Endothelial cell of umbilical vein (primary cell): ENCODE measurements around the gene SYNJ1. TPM values are rescaled to one million over a fixed set of nuclear protein-coding genes. Genes with fewer than 3 reads are reported as not detected.

ENCODE experiments used
- BruUV-seq: library from RNA; stranded (reverse); fragments of 400-500 nt; replicated peaks from 2 replicates; lab custom pipeline; 2021; lab: Mats Ljungman, UMichigan
- CTCF ChIA-PET: fragments of 300-600, 350-600 bp; sonication (Branson Sonifier 250); formaldehyde crosslinking; loops from one replicate; lab custom pipeline; 2021; ENCODE audit warnings: antibody characterized with exemption, inconsistent platforms; lab: Charles Lee
- POLR2A ChIA-PET: fragments of 300-600, 350-600 bp; sonication (Branson Sonifier 250); formaldehyde crosslinking; loops from one replicate; lab custom pipeline; 2021; ENCODE audit warnings: antibody characterized with exemption, inconsistent platforms; lab: Charles Lee
- DNase-seq: peaks from one replicate; pipeline ENCODE4 v3.0.0-alpha.2; 2011; ENCODE audit warnings: low read depth, low spot score
- FAIRE-seq: peaks from 2 replicates; lab custom pipeline; 2011; peaks lifted over from hg19 to GRCh38; lab: Jason Lieb, UNC
- H2AFZ ChIP-seq: 2 replicates; pipeline ENCODE4 v1.6.0; 2012; ENCODE audit warnings: low read depth, low read length, control low read depth, inconsistent platforms
- H3K27ac ChIP-seq: 2 replicates; pipeline ENCODE4 v1.5.1; 2011; ENCODE audit warnings: low read depth, mild to moderate bottlenecking, control low read depth, low read length, moderate library complexity; ENCODE audit not compliant: insufficient read depth
- H3K27me3 ChIP-seq, 2 experiments: 2 replicates each; pipeline versions ENCODE4 v1.6.0 to v1.6.1; 2011; ENCODE audit warnings: low read length in 2 of 2, mixed read lengths in 1 of 2; ENCODE audit not compliant: control insufficient read depth in 2 of 2, insufficient read depth in 2 of 2
- H3K36me3 ChIP-seq, 2 experiments: 2 replicates in 1 of 2; 3 replicates in 1 of 2; pipeline ENCODE4 v1.5.1; 2011; ENCODE audit warnings: low read length in 2 of 2, mild to moderate bottlenecking in 1 of 2, moderate library complexity in 1 of 2; ENCODE audit not compliant: control insufficient read depth in 2 of 2, insufficient read depth in 2 of 2; ENCODE audit errors: extremely low read depth in 1 of 2
- H3K4me1 ChIP-seq: 3 replicates; pipeline ENCODE4 v1.5.1; 2011; ENCODE audit warnings: mild to moderate bottlenecking, low read length; ENCODE audit not compliant: control insufficient read depth, insufficient read depth; ENCODE audit errors: extremely low read depth
- H3K4me2 ChIP-seq: 2 replicates; pipeline ENCODE4 v1.6.1; 2011; ENCODE audit warnings: low read length, control low read depth, mixed read lengths; ENCODE audit not compliant: insufficient read depth
- H3K4me3 ChIP-seq, 3 experiments: fragments of 200-600 bp in 1 of 3; sonication (generic), shearing (Covaris generic) in 1 of 3; replicated peaks in 1 of 3; 2 replicates each; pipeline ENCODE4 v1.5.1; 2011 to 2016; ENCODE audit warnings: control low read depth in 3 of 3, low read length in 3 of 3, mild to moderate bottlenecking in 2 of 3, inconsistent platforms in 1 of 3, low read depth in 1 of 3, moderate library complexity in 1 of 3; ENCODE audit not compliant: insufficient read depth in 1 of 3
- H3K79me2 ChIP-seq: 2 replicates; pipeline ENCODE4 v1.6.0; 2012; ENCODE audit warnings: low read length, inconsistent platforms; ENCODE audit not compliant: control insufficient read depth, insufficient read depth
- H3K9ac ChIP-seq: replicated peaks from 2 replicates; pipeline ENCODE3; 2011; ENCODE audit warnings: low read length, control low read depth; ENCODE audit not compliant: insufficient read depth; ENCODE audit errors: extremely low read depth
- H3K9me1 ChIP-seq: replicated peaks from 3 replicates; pipeline ENCODE4 v1.6.0; 2011; ENCODE audit warnings: mild to moderate bottlenecking, low read length; ENCODE audit not compliant: control insufficient read depth, insufficient read depth; ENCODE audit errors: extremely low read depth
- H3K9me3 ChIP-seq: replicated peaks from 2 replicates; pipeline ENCODE4 v1.5.1; 2012; ENCODE audit warnings: low read length, inconsistent platforms; ENCODE audit not compliant: control insufficient read depth, insufficient read depth
- H4K20me1 ChIP-seq: replicated peaks from 2 replicates; pipeline ENCODE3; 2011; ENCODE audit warnings: mild to moderate bottlenecking, low read length; ENCODE audit not compliant: control insufficient read depth, insufficient read depth; ENCODE audit errors: extremely low read depth
- EZH2 ChIP-seq: IDR thresholded peaks from 2 replicates; pipeline ENCODE4 v1.6.1; 2012; ENCODE audit warnings: borderline replicate concordance, low read depth, mild to moderate bottlenecking, moderate library complexity, low read length, inconsistent platforms; ENCODE audit not compliant: severe bottlenecking
- FOS ChIP-seq: IDR thresholded peaks from 2 replicates; pipeline ENCODE4 v1.6.1; 2011; ENCODE audit warnings: mild to moderate bottlenecking, low read length, moderate library complexity, borderline replicate concordance; ENCODE audit not compliant: insufficient read depth
- GATA2 ChIP-seq: IDR thresholded peaks from 2 replicates; pipeline ENCODE4 v1.7.0; 2011; ENCODE audit warnings: low read depth, mild to moderate bottlenecking, moderate library complexity, mixed read lengths, low read length; ENCODE audit not compliant: insufficient read length, insufficient read depth
- JUN ChIP-seq: IDR thresholded peaks from 2 replicates; pipeline ENCODE4 v1.6.1; 2011; ENCODE audit warnings: borderline replicate concordance, low read depth; ENCODE audit not compliant: insufficient read length, insufficient read depth
- MYC ChIP-seq: IDR thresholded peaks from one replicate; pipeline ENCODE4 v1.6.1; 2011; ENCODE audit warnings: mild to moderate bottlenecking, low read depth, low read length
- POLR2A ChIP-seq: IDR thresholded peaks from 2 replicates; pipeline ENCODE4 v1.6.1; 2012; ENCODE audit warnings: low read depth, mild to moderate bottlenecking, control low read depth, low read length
- POLR2AphosphoS5 ChIP-seq: IDR thresholded peaks from 2 replicates; pipeline ENCODE4 v1.6.1; 2012; ENCODE audit warnings: low read depth, mild to moderate bottlenecking, control low read depth, low read length, moderate library complexity; ENCODE audit not compliant: insufficient read depth
- dilution Hi-C: fragments of 300-500 bp; cut with MboI; formaldehyde crosslinking; loops from one replicate; pipeline ENCODE4 v1.15.0; 2019; ENCODE audit warnings: low sequenced_read_pairs; ENCODE audit not compliant: extremely low pct_ligation_motif_present
- intact Hi-C: fragments of 100-400 bp; cut with micrococcal nuclease; formaldehyde crosslinking; loops from one replicate; pipeline ENCODE4 v1.10.0; 2022
- polyA plus RNA-seq, 4 experiments: library from polyadenylated mRNA; depleted of rRNA in 3 of 4; stranded (reverse) in 3 of 4; unstranded in 1 of 4; fragments of >200 nt; gene quantifications; 2 replicates each; pipeline versions ENCODE4 v1.2.1 to v1.2.3, GENCODE V29; 2011 to 2012; ENCODE audit warnings: missing spikeins in 1 of 4
- total RNA-seq: library from RNA; stranded (reverse); gene quantifications from 2 replicates; pipeline ENCODE4 v1.2.3, GENCODE V29; 2021
- TF ChIP-seq, protein P1 (sequence below): IDR thresholded peaks from 2 replicates; pipeline ENCODE4 v1.6.1; 2011; ENCODE audit not compliant: insufficient read depth, insufficient read length
- TF ChIP-seq, protein P2 (sequence below), 2 donors: IDR thresholded peaks; 1 replicate in 1 of 2; 2 replicates in 1 of 2; pipeline ENCODE4 v1.5.1; 2011; ENCODE audit warnings: low read length in 2 of 2, mild to moderate bottlenecking in 2 of 2, moderate library complexity in 2 of 2, control low read depth in 1 of 2, inconsistent platforms in 1 of 2, low read depth in 1 of 2; ENCODE audit not compliant: insufficient read depth in 1 of 2; ENCODE audit errors: extremely low read depth in 1 of 2

Gene SYNJ1
- total and polyA plus RNA-seq, 2 donors (not counting 3 experiments of a cell fraction or from before 2014, with no cell fraction given) = 5.9 to 17.0 TPM

DNA sequence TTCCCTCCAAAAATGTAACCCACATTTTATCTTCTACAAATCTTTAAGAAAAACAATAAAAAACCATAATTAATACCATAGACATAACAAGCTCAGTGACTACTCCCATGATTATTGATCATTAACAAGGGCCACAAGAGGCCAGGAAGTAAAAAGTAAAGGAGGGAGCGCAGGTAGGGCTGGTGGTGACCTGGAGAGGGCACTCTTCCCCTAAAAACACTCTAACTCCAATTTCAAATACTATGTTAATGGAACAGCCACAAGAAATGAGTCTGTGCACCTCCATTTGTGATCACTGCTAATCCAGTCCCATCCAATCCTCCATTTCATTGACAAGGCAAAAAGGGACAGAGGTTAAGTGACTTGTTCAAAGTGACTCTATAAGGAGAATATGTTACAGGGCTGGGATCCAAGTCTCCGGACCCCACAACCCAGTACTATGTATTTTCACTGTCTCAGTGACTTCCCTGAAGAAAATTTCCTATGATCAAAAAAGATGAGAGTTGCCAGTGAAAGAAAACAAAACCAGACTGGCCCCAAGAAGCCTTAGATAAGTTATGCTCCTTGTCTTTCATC lies 74.4 kb downstream of the SYNJ1 start:
- dilution Hi-C loops (no loop called here), intact Hi-C loops (loop anchor here (1.0 to 5.0 kb wide), 4 partner anchors 75 to 259 kb away; partner anchors contain the start of gene SYNJ1)
- ChIA-PET POLR2A (no interaction called here), CTCF (interaction anchor here (0.6 to 1.4 kb wide), 8 partner anchors 59 to 172 kb away, joined by 3 to 11 read pairs (median 4); partner anchors contain the start of genes PAXBP1 and SYNJ1)
- BruUV-seq = no TSS peak
- no peaks in the 10 kb centered on the region for H4K20me1 ChIP-seq
- H2AFZ ChIP-seq = no peak overlapping the region
- no peak overlapping the region for H3K9ac ChIP-seq
- H3K36me3 ChIP-seq = peaks cover 1 to 4% of the 10 kb centered on the region in 2 experiments
- no peak overlapping the region for H3K27ac ChIP-seq
- TF ChIP-seq, protein P1, sequence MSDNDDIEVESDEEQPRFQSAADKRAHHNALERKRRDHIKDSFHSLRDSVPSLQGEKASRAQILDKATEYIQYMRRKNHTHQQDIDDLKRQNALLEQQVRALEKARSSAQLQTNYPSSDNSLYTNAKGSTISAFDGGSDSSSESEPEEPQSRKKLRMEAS = no peak
- TF ChIP-seq, protein P2, sequence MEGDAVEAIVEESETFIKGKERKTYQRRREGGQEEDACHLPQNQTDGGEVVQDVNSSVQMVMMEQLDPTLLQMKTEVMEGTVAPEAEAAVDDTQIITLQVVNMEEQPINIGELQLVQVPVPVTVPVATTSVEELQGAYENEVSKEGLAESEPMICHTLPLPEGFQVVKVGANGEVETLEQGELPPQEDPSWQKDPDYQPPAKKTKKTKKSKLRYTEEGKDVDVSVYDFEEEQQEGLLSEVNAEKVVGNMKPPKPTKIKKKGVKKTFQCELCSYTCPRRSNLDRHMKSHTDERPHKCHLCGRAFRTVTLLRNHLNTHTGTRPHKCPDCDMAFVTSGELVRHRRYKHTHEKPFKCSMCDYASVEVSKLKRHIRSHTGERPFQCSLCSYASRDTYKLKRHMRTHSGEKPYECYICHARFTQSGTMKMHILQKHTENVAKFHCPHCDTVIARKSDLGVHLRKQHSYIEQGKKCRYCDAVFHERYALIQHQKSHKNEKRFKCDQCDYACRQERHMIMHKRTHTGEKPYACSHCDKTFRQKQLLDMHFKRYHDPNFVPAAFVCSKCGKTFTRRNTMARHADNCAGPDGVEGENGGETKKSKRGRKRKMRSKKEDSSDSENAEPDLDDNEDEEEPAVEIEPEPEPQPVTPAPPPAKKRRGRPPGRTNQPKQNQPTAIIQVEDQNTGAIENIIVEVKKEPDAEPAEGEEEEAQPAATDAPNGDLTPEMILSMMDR (IDR thresholded peaks at IDR 0.05; ENCODE audit: extremely low read depth in 1 of 2, insufficient read depth in 1 of 2, low read depth in 1 of 2, low read length in 2 of 2) = peak; percentile 54 to 69
- no peaks in the 10 kb centered on the region for H3K4me1 ChIP-seq
- no peak overlapping the region for H3K4me2 ChIP-seq
- no peak overlapping the region for H3K4me3 ChIP-seq
- no peaks in the 10 kb centered on the region for H3K79me2 ChIP-seq
- FAIRE-seq (no peak), DNase-seq (peak; percentile 59)
- H3K9me3 ChIP-seq = no peaks in the 10 kb centered on the region
- H3K9me1 ChIP-seq = no peaks in the 10 kb centered on the region
- no peaks in the 10 kb centered on the region for H3K27me3 ChIP-seq

DNA sequence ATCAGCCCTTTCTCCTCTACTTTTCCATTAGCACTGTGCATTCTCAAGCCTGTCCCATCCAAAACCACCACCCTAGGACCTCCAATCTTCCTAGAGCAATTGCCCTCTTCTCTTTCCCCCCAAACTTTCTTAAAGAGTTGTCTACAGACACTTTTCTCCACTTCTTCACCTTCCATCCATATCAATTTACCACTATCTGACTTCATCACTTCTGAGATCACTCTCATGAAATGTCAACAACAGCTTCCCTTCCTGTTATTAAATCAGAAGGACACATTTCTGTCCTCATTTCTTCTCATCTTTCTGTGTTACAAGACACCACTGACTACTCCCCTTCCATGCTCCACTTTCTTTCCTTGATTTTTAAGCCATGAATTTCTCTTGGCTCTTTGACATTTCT lies 79.6 kb downstream of the SYNJ1 start:
- ChIA-PET POLR2A (no interaction called here), CTCF (interaction anchor here (1.1 to 1.3 kb wide), 2 partner anchors 18 to 79 kb away, joined by 3 read pairs; partner anchors contain the start of gene SYNJ1)
- no TSS peak for BruUV-seq

More for the DNA sequence above, 79.6 kb downstream of the SYNJ1 start:
- dilution Hi-C loops (no loop called here), intact Hi-C loops (no loop called here)
- DNase-seq (no peak), FAIRE-seq (no peak)
- TF ChIP-seq MYC = no peak
- TF ChIP-seq, protein P1 = no peak
- TF ChIP-seq EZH2 = no peak
- TF ChIP-seq POLR2AphosphoS5 = no peak
- no peak for TF ChIP-seq GATA2
- TF ChIP-seq POLR2A = no peak
- no peak for TF ChIP-seq FOS
- TF ChIP-seq, protein P2 (IDR thresholded peaks at IDR 0.05; ENCODE audit: extremely low read depth in 1 of 2, insufficient read depth in 1 of 2, low read depth in 1 of 2, low read length in 2 of 2) = no peak
- no peak for TF ChIP-seq JUN
- H3K9me3 ChIP-seq = no peaks in the 10 kb centered on the region
- peaks cover under 1 to 3% of the 10 kb centered on the region in 2 experiments for H3K36me3 ChIP-seq
- no peaks in the 10 kb centered on the region for H4K20me1 ChIP-seq
- H3K4me1 ChIP-seq = no peaks in the 10 kb centered on the region
- H3K79me2 ChIP-seq = no peaks in the 10 kb centered on the region
- H2AFZ ChIP-seq = no peak overlapping the region
- no peak overlapping the region for H3K9ac ChIP-seq
- H3K9me1 ChIP-seq = no peaks in the 10 kb centered on the region
- no peak overlapping the region for H3K4me3 ChIP-seq
- no peak overlapping the region for H3K27ac ChIP-seq
- no peak overlapping the region for H3K4me2 ChIP-seq
- H3K27me3 ChIP-seq = no peaks in the 10 kb centered on the region
